T47D (cell line): ENCODE measurements around the gene GLA.
A peak's percentile ranks its signal among the peaks of the same experiment; 100 is the strongest.

ENCODE experiments used
- DNase-seq, 2 experiments: peaks; one replicate each; pipeline versions ENCODE4 v3.0.0 to v3.0.0-alpha.2; 2011 to 2012; ENCODE audit warnings: low read depth in 1 of 2, low spot score in 1 of 2
- JUND ChIP-seq: IDR thresholded peaks from 2 replicates; pipeline ENCODE4 v1.6.1; 2012; ENCODE audit warnings: low read depth
- in situ Hi-C: cut with HindIII; loops from 2 replicates; pipeline ENCODE4 v1.10.0; 2016; ENCODE audit warnings: low sequenced_read_pairs, low pct_unique_long_range_greater_than_20kb

GLA gene

GRCh38 chrX:101391831-101392230, 15.9 kb downstream of the GLA start:
- in situ Hi-C loops, result no loop called here
- TF ChIP-seq JUND, result no peak
- no peak for DNase-seq

GRCh38 chrX:101390664-101391525, 16.8 kb downstream of the GLA start, which contains the start of gene RPL36A:
Gene RPL36A (plus strand): TSS chrX:101391011. CDS start chrX:101391044, 33 bp downstream.
- in situ Hi-C loops, result no loop called here
- TF ChIP-seq JUND, result no peak
- peak; percentile 35 to 89 for DNase-seq

GRCh38 chrX:101388604-101389003, 19.1 kb downstream of the GLA start:
- no peak for TF ChIP-seq JUND
- in situ Hi-C loops, result no loop called here
- no peak for DNase-seq

GRCh38 chrX:101386542-101386885, 21.2 kb downstream of the GLA start:
- TF ChIP-seq JUND, result no peak
- DNase-seq, result no peak

GRCh38 chrX:101385795-101386541, 21.8 kb downstream of the GLA start, which contains the start of gene BTK:
Gene BTK (minus strand): TSS chrX:101386191. CDS start chrX:101375284, 10,907 bp downstream.
- no peak for TF ChIP-seq JUND
- no peak for DNase-seq
- in situ Hi-C loops, result no loop called here

More at GRCh38 chrX:101386542-101386885, 21.2 kb downstream of the GLA start:
- in situ Hi-C loops, result no loop called here

- in situ Hi-C loops, result no loop called here
- TF ChIP-seq JUND, result no peak
- DNase-seq, result no peak
Measured at GRCh38 chrX:101385026-101385684, 22.6 kb downstream of the GLA start.

GRCh38 chrX:101383679-101384205, 24.0 kb downstream of the GLA start:
- in situ Hi-C loops, result no loop called here
- DNase-seq, result no peak

GRCh38 chrX:101377547-101377946, 30.2 kb downstream of the GLA start:
- DNase-seq, result no peak
- TF ChIP-seq JUND, result no peak
- in situ Hi-C loops, result no loop called here

More at GRCh38 chrX:101383679-101384205, 24.0 kb downstream of the GLA start:
- no peak for TF ChIP-seq JUND

- in situ Hi-C loops, result no loop called here
- TF ChIP-seq JUND, result no peak
- DNase-seq, result no peak
Measured at GRCh38 chrX:101370888-101371504, 36.7 kb downstream of the GLA start.

- no peak for DNase-seq
- TF ChIP-seq JUND, result no peak
- in situ Hi-C loops, result no loop called here
Measured at GRCh38 chrX:101369687-101370086, 38.0 kb downstream of the GLA start.

- TF ChIP-seq JUND, result no peak
- in situ Hi-C loops, result no loop called here
- no peak for DNase-seq
Measured at GRCh38 chrX:101368800-101369199, 38.9 kb downstream of the GLA start.

GRCh38 chrX:101365301-101365795, 42.4 kb downstream of the GLA start:
- no peak for DNase-seq
- TF ChIP-seq JUND, result no peak

More at GRCh38 chrX:101365301-101365795, 42.4 kb downstream of the GLA start:
- in situ Hi-C loops, result no loop called here
